Measurements from ENCODE around the gene IPMK. TPM values are rescaled to one million over a fixed set of nuclear protein-coding genes. Genes with fewer than 3 reads are reported as not detected.
A peak's percentile ranks its signal among the peaks of the same experiment; 100 is the strongest.

The IPMK gene
- total and polyA plus RNA-seq, 9 of the 15 experiments (the other 6 are each of a cell fraction or from before 2014, with no cell fraction given) = 0.98 to 4.4 (median 2.7) TPM

- TF ChIP-seq MAFK (IDR thresholded peaks at IDR 0.05; ENCODE audit: low read length) = no peak; the same call in 1 of the 2 replicates
- peak; percentile 83 for TF ChIP-seq CHD2 (IDR thresholded peaks at IDR 0.05; ENCODE audit: low read depth, low read length)
- TF ChIP-seq EP300 (IDR thresholded peaks at IDR 0.05; ENCODE audit: low read length) = no peak; the same call in 1 of the 2 replicates
- 0 out of 2 replicates have a peak, but pooled peaks have one; percentile 15 for TF ChIP-seq SREBF1 (IDR thresholded peaks at IDR 0.05; ENCODE audit: borderline replicate concordance, low read depth, low read length)
- TF ChIP-seq, protein P1, sequence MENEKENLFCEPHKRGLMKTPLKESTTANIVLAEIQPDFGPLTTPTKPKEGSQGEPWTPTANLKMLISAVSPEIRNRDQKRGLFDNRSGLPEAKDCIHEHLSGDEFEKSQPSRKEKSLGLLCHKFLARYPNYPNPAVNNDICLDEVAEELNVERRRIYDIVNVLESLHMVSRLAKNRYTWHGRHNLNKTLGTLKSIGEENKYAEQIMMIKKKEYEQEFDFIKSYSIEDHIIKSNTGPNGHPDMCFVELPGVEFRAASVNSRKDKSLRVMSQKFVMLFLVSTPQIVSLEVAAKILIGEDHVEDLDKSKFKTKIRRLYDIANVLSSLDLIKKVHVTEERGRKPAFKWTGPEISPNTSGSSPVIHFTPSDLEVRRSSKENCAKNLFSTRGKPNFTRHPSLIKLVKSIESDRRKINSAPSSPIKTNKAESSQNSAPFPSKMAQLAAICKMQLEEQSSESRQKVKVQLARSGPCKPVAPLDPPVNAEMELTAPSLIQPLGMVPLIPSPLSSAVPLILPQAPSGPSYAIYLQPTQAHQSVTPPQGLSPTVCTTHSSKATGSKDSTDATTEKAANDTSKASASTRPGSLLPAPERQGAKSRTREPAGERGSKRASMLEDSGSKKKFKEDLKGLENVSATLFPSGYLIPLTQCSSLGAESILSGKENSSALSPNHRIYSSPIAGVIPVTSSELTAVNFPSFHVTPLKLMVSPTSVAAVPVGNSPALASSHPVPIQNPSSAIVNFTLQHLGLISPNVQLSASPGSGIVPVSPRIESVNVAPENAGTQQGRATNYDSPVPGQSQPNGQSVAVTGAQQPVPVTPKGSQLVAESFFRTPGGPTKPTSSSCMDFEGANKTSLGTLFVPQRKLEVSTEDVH (IDR thresholded peaks at IDR 0.05; ENCODE audit: low read depth, partially characterized antibody) = no peak
- TF ChIP-seq RREB1 (CRISPR knock-in tag; IDR thresholded peaks at IDR 0.05) = 0 out of 2 replicates have a peak, but pooled peaks have one; percentile 13
- no peak for TF ChIP-seq ZNF121 (CRISPR knock-in tag; conservative IDR thresholded peaks at IDR 0.05)
- TF ChIP-seq ZNF76 (CRISPR knock-in tag; IDR thresholded peaks at IDR 0.05; ENCODE audit: borderline replicate concordance) = no peak; the same call in 1 of the 2 replicates
- no peak for TF ChIP-seq OTX1 (CRISPR knock-in tag; IDR thresholded peaks at IDR 0.05)
- no peak for TF ChIP-seq RBM39 (optimal IDR thresholded peaks at IDR 0.05; ENCODE audit: low read depth, low read length)
- TF ChIP-seq E2F4 (CRISPR knock-in tag; IDR thresholded peaks at IDR 0.05; ENCODE audit: low read depth) = peak; percentile 69; the same call in 1 of the 2 replicates
- no peak for TF ChIP-seq CCAR2 (IDR thresholded peaks at IDR 0.05; ENCODE audit: low read depth, low read length)
- TF ChIP-seq RUNX1 (IDR thresholded peaks at IDR 0.05; ENCODE audit: low read depth) = no peak
- TF ChIP-seq ZNF586 (CRISPR knock-in tag; conservative IDR thresholded peaks at IDR 0.05) = no peak
- no peak for TF ChIP-seq KLF6 (CRISPR knock-in tag; IDR thresholded peaks at IDR 0.05; ENCODE audit: borderline replicate concordance)
- TF ChIP-seq KLF16 (IDR thresholded peaks at IDR 0.05) = no peak
- TF ChIP-seq CBX2 (IDR thresholded peaks at IDR 0.05; ENCODE audit: insufficient read depth, low read length, poor library complexity, severe bottlenecking) = no peak
- TF ChIP-seq HMG20B (CRISPR knock-in tag; IDR thresholded peaks at IDR 0.05) = no peak
- no peak for TF ChIP-seq PTBP1 (IDR thresholded peaks at IDR 0.05; ENCODE audit: low read depth, low read length)
Measured at GRCh38 chr10:58268946-58269781, 1.5 kb upstream of the IPMK start, which contains the start of gene CISD1 (continued).
